ENCODE data around the gene MIGA2.

GRCh38 chr9:128995791-128996190 is 40.6 kb upstream of the MIGA2 start:
- TF ChIP-seq SIN3A (IDR thresholded peaks at IDR 0.05; ENCODE audit: low read depth): no peak
- no peak for TF ChIP-seq CTCF (IDR thresholded peaks at IDR 0.05 in 2 of 3, conservative IDR thresholded peaks at IDR 0.05 in 1 of 3; ENCODE audit: borderline replicate concordance in 1 of 3, insufficient read depth in 1 of 3, low read depth in 2 of 3, low read length in 2 of 3)
- TF ChIP-seq TCF7L2 (IDR thresholded peaks at IDR 0.05; ENCODE audit: borderline replicate concordance, extremely low read depth, insufficient read depth, insufficient read length): no peak
- no peak for TF ChIP-seq EZH2 (IDR thresholded peaks at IDR 0.05)
- TF ChIP-seq ZFX (IDR thresholded peaks at IDR 0.05): no peak
- no peak for TF ChIP-seq ZNF274 (IDR thresholded peaks at IDR 0.05; ENCODE audit: low read depth, low read length)
- TF ChIP-seq, protein P1, sequence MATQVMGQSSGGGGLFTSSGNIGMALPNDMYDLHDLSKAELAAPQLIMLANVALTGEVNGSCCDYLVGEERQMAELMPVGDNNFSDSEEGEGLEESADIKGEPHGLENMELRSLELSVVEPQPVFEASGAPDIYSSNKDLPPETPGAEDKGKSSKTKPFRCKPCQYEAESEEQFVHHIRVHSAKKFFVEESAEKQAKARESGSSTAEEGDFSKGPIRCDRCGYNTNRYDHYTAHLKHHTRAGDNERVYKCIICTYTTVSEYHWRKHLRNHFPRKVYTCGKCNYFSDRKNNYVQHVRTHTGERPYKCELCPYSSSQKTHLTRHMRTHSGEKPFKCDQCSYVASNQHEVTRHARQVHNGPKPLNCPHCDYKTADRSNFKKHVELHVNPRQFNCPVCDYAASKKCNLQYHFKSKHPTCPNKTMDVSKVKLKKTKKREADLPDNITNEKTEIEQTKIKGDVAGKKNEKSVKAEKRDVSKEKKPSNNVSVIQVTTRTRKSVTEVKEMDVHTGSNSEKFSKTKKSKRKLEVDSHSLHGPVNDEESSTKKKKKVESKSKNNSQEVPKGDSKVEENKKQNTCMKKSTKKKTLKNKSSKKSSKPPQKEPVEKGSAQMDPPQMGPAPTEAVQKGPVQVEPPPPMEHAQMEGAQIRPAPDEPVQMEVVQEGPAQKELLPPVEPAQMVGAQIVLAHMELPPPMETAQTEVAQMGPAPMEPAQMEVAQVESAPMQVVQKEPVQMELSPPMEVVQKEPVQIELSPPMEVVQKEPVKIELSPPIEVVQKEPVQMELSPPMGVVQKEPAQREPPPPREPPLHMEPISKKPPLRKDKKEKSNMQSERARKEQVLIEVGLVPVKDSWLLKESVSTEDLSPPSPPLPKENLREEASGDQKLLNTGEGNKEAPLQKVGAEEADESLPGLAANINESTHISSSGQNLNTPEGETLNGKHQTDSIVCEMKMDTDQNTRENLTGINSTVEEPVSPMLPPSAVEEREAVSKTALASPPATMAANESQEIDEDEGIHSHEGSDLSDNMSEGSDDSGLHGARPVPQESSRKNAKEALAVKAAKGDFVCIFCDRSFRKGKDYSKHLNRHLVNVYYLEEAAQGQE (IDR thresholded peaks at IDR 0.05; ENCODE audit: low read depth): no peak
- no peak for TF ChIP-seq POLR2A (IDR thresholded peaks at IDR 0.05; ENCODE audit: borderline replicate concordance, extremely low read depth, insufficient read depth, insufficient read length)
- TF ChIP-seq CEBPB (IDR thresholded peaks at IDR 0.05; ENCODE audit: low read depth): no peak
- TF ChIP-seq JUND (IDR thresholded peaks at IDR 0.05): no peak
